Mucosa of descending colon (tissue), 3 donors: ENCODE data around the gene FH. TPM values are rescaled to one million over a fixed set of nuclear protein-coding genes. Genes with fewer than 3 reads are reported as not detected.

Experiments used
- ATAC-seq: fragments of 200-7000 bp; cut with Tn5 transposase; one replicate; pipeline ENCODE4 v1.9.1; 2020; ENCODE audit warnings: mild to moderate bottlenecking, moderate library complexity
- DNase-seq, 3 donors: peaks; one replicate each; pipeline ENCODE4 v3.0.0-alpha.2; 2020
- H3K36me3 ChIP-seq: fragments of 200-600 bp; one replicate; pipeline ENCODE4 v1.8.0; 2021; ENCODE audit warnings: low read depth, mild to moderate bottlenecking
- H3K4me1 ChIP-seq: fragments of 200-600 bp; one replicate; pipeline ENCODE4 v1.8.0; 2021; ENCODE audit warnings: low read depth, mild to moderate bottlenecking
- H3K4me3 ChIP-seq: fragments of 200-600 bp; one replicate; pipeline ENCODE4 v1.8.0; 2021; ENCODE audit warnings: mild to moderate bottlenecking
- H3K9me3 ChIP-seq: fragments of 200-600 bp; one replicate; pipeline ENCODE4 v1.8.0; 2021; ENCODE audit warnings: mild to moderate bottlenecking
- intact Hi-C, 2 donors: fragments of 100-400 bp; cut with DNase I in 1 of 2; cut with micrococcal nuclease in 1 of 2; formaldehyde crosslinking; loops; one replicate each; pipeline versions ENCODE4 v1.11.0 to v1.11.1; 2022; cut with DNase I, micrococcal nuclease
- total RNA-seq, 3 donors: library from RNA; stranded (reverse); fragmentation: NEBNext Ultra II Directional in 2 of 3; extraction: Animal tissue kit (Norgen Biotek cat#: 25700) in 2 of 3; gene quantifications; one replicate each; pipeline versions ENCODE4 v1.2.1 to v1.2.4, GENCODE V29; 2021 to 2023
- TF ChIP-seq, protein P1 (sequence below): fragments of 200-600 bp; IDR thresholded peaks from one replicate; pipeline ENCODE4 v1.8.0; 2022; ENCODE audit warnings: antibody characterized with exemption, mild to moderate bottlenecking
- donor health status: DM: no; HTN: no; CAD: no; lungs with moderate emphysema.
- donor health status: DM: no; HTN: no; CAD: no.
- donor health status: DM: no; HTN: yes; CAD: no.

FH gene
- total RNA-seq, 3 donors from 2014 or later: 81.0 to 103 (median 96.0) TPM

DNA sequence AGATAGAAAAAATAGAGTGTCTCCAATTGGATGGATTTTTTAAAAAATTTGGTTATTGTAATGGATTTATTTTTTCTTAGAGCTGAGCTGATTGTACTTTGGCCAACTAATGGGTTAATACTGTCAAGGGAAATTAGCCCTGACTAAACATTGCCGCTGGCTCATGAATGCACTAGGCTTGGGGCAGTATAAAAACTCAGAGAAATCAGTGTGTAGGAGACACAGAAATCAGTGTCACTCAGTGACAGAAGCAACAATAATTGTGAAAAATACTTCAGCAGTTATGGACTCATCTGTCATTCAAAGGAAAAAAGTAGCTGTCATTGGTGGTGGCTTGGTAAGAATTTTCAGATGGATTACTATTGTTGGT lies 12.6 kb upstream of the FH start, which contains the start of gene KMO:
Gene KMO (plus strand): TSS at position 217 of the 370 bp plus-strand sequence. CDS start 67 bp downstream, at position 284.
- H3K36me3 ChIP-seq: no peaks in the 10 kb centered on the region
- TF ChIP-seq, protein P1, sequence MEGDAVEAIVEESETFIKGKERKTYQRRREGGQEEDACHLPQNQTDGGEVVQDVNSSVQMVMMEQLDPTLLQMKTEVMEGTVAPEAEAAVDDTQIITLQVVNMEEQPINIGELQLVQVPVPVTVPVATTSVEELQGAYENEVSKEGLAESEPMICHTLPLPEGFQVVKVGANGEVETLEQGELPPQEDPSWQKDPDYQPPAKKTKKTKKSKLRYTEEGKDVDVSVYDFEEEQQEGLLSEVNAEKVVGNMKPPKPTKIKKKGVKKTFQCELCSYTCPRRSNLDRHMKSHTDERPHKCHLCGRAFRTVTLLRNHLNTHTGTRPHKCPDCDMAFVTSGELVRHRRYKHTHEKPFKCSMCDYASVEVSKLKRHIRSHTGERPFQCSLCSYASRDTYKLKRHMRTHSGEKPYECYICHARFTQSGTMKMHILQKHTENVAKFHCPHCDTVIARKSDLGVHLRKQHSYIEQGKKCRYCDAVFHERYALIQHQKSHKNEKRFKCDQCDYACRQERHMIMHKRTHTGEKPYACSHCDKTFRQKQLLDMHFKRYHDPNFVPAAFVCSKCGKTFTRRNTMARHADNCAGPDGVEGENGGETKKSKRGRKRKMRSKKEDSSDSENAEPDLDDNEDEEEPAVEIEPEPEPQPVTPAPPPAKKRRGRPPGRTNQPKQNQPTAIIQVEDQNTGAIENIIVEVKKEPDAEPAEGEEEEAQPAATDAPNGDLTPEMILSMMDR: no peak
- peak; percentile 25 for ATAC-seq
- H3K4me3 ChIP-seq: no peak within 1 kb of the TSS
- intact Hi-C loops: loop anchor here in 1 of 2 donors (10.0 kb wide), 1 partner anchor 83 kb away; no protein-coding TSS in a partner anchor
- no peak for DNase-seq
- no peaks in the 10 kb centered on the region for H3K4me1 ChIP-seq
- no peaks in the 10 kb centered on the region for H3K9me3 ChIP-seq

DNA sequence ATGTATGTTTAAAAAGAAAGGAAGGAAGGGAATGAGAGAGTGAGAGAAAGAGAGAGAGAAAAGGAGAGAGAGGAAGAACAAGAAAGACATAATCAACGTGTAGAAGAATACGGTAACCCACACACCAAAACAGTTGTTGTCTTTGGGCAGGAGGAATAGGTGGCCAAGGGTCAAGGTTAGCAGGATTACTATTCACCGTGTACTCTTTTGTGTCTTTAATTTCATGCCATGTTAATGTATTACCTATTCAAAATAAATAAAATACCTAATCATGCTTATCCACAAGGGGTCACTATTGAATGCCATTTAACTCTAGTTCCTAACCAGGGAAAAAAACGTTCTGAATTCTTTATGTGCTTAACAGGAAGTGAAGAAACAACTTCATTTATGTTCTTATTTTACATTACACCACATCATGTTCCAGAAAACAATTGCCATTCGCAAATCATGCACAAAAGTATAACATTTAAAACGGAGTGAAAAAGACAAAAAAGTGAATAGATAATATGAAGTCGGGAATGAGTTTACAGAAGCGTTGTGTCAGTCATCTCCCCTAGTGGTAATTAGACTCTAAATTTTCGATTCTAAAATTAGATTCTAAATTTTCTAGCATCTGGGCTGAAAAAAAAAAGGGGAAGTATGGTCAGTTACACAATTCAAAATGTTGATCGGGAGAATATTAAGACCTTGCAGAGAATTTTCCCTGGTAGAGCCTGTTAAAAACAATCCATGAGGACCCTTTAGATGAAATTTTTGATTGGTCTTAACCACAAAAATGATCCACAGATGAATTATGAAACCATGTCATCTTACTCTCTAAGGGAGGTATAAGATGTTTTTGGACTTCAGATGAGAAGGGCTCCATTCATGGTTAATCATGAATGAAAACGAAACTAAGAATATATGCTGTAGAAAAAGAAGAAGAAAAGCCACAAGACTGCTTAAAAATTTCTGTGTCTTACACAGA lies 11.9 kb upstream of the FH start:
- H3K4me1 ChIP-seq: no peaks in the 10 kb centered on the region
- DNase-seq (no peak), ATAC-seq (peak; percentile 88)
- TF ChIP-seq, protein P1: peak; percentile 27
- H3K9me3 ChIP-seq: no peaks in the 10 kb centered on the region
- intact Hi-C loops: loop anchor here in 1 of 2 donors (10.0 kb wide), 1 partner anchor 83 kb away; no protein-coding TSS in a partner anchor
- H3K4me3 ChIP-seq: no peak overlapping the region
- H3K36me3 ChIP-seq: no peaks in the 10 kb centered on the region

- H3K36me3 ChIP-seq: no peaks in the 10 kb centered on the region
- no peak overlapping the region for H3K4me3 ChIP-seq
- intact Hi-C loops: no loop called here
- ATAC-seq (no peak), DNase-seq (no peak)
- H3K9me3 ChIP-seq: no peaks in the 10 kb centered on the region
- TF ChIP-seq, protein P1: no peak
- no peaks in the 10 kb centered on the region for H3K4me1 ChIP-seq
Observed at GRCh38 chr1:241527146-241527545, 7.6 kb upstream of the FH start.

GRCh38 chr1:241525026-241525425 lies 5.5 kb upstream of the FH start:
- Histone ChIP-seq H3K4me3 (no peak overlapping the region), H3K4me1 (no peaks in the 10 kb centered on the region), H3K9me3 (no peaks in the 10 kb centered on the region), H3K36me3 (no peaks in the 10 kb centered on the region)
- intact Hi-C loops: no loop called here
- TF ChIP-seq, protein P1: no peak
- ATAC-seq: no peak
- DNase-seq: no peak

DNA sequence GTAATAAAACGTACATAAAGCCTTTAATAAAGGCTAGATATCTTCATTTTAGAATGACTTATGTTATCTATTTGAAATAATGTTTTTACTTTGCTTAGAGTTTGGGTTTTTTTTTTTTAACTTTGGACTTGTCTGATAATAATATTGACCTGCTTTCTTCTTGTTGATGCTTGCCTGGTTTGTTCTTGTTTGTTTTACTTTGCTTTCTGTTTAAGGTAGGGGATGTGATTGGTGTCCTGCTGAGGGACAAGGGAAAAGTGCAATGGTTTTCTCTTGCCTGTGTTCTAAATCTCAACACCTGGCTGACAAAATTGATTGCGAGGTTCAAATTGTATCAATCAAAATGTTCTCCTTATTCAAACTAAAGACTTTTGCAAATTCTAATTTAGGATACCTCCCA lies 2.2 kb upstream of the FH start:
- ATAC-seq: no peak
- intact Hi-C loops: no loop called here
- Histone ChIP-seq H3K4me1 (peaks cover 11% of the 10 kb centered on the region), H3K36me3 (peaks cover 3% of the 10 kb centered on the region), H3K9me3 (no peaks in the 10 kb centered on the region), H3K4me3 (no peak overlapping the region)
- DNase-seq: no peak
- TF ChIP-seq, protein P1: no peak
